Dendritic cell treated with granulocyte-macrophage colony-stimulating factor and Interleukin-4, amounts not matched to agents 40 ng/mL and 50 ng/mL, for 4 days (primary cell): ENCODE data around the gene USP2.

Experiments
- H3K27ac Mint-ChIP-seq: one replicate; pipeline ENCODE4 v1.8.0; 2022; ENCODE audit warnings: mild to moderate bottlenecking, mixed read lengths
- H3K27me3 Mint-ChIP-seq: one replicate; pipeline ENCODE4 v1.8.0; 2022; ENCODE audit warnings: mild to moderate bottlenecking, mixed read lengths
- H3K36me3 Mint-ChIP-seq: one replicate; pipeline ENCODE4 v1.8.0; 2022; ENCODE audit warnings: low read depth, mixed read lengths
- H3K4me1 Mint-ChIP-seq: one replicate; pipeline ENCODE4 v1.8.0; 2022; ENCODE audit warnings: low read depth, mixed read lengths
- H3K4me3 Mint-ChIP-seq: one replicate; pipeline ENCODE4 v1.8.0; 2022; ENCODE audit warnings: mild to moderate bottlenecking, moderate library complexity, mixed read lengths
- H3K9me3 Mint-ChIP-seq: one replicate; pipeline ENCODE4 v1.8.0; 2022; ENCODE audit warnings: mixed read lengths
- intact Hi-C: fragments of 100-400 bp; cut with micrococcal nuclease; formaldehyde crosslinking; loops from one replicate; pipeline ENCODE4 v1.15.0; 2022

Gene USP2, protein sequence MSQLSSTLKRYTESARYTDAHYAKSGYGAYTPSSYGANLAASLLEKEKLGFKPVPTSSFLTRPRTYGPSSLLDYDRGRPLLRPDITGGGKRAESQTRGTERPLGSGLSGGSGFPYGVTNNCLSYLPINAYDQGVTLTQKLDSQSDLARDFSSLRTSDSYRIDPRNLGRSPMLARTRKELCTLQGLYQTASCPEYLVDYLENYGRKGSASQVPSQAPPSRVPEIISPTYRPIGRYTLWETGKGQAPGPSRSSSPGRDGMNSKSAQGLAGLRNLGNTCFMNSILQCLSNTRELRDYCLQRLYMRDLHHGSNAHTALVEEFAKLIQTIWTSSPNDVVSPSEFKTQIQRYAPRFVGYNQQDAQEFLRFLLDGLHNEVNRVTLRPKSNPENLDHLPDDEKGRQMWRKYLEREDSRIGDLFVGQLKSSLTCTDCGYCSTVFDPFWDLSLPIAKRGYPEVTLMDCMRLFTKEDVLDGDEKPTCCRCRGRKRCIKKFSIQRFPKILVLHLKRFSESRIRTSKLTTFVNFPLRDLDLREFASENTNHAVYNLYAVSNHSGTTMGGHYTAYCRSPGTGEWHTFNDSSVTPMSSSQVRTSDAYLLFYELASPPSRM

DNA sequence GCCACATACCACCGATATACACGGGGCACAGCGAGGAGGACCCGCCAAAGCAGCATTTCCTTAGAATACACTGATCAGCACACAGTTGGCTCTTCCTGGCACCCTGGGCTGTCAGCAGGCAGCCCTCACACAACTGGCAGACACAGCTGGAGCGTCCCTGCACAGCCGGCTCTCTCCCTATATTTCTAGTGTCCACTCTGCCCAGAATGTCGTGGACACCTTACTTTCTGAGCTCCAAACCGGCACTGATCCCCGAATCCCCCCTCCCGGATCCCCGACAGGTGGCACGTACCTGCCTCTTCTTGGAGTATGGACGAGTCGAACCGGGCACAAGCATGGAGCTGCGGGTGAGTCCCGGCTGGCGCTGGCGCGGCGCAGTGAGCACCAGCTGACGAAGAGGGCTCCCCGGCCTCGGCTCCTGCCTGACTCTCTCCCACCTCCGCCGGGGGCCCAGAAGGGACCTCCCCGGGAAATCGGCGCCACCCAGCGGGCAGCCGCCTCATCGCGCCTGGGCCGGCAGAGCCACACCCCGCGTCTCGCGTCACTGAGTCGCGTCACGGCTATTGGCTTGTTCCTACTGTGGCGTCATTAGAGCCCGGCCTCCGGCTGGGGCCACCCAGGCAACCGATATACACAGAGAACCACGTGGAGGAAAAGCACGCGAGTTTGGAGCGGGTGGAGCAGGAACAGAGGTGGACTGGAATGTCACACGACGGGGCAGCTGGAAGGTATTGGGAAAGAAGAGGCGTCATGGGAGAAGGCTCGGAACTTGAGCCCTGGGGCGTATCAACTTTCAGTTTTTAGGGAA lies at the start of gene USP2:
Gene USP2 (minus strand): TSS at position 510 of the 808 bp plus-strand sequence. CDS start 8,210 bp downstream, outside the sequence.
- H3K27me3 Mint-ChIP-seq, result peaks cover 23% of the 10 kb centered on the region
- H3K27ac Mint-ChIP-seq, result no peak within 1 kb of the TSS
- H3K4me1 Mint-ChIP-seq, result no peaks in the 10 kb centered on the region
- intact Hi-C loops, result loop anchor here (1.0 kb wide), 1 partner anchor 25 kb away; no protein-coding TSS in a partner anchor
- H3K36me3 Mint-ChIP-seq, result no peaks in the 10 kb centered on the region
- H3K4me3 Mint-ChIP-seq, result no peak within 1 kb of the TSS
- H3K9me3 Mint-ChIP-seq, result no peaks in the 10 kb centered on the region

DNA sequence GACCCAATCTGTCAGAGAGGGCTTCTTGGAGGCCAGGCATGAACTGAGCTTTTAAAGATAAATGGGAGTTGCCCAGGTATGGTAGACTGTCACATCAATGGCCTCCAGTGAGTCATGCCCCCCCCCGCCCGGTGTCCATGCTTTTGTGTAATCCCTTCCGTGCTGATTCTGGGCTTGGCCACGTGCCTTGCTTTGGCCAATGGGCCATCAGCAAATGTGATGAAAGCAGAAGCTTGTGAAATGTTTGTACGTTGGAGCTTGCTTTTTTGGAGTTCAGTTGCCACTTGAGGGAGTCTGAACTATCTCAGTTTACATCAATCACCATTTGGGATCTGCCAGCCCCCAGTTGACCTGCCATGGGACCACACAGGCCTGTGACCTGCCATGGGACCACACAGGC lies 45.8 kb upstream of the USP2 start:
- intact Hi-C loops, result no loop called here
- H3K4me1 Mint-ChIP-seq, result no peaks in the 10 kb centered on the region
- no peak overlapping the region for H3K27ac Mint-ChIP-seq
- H3K36me3 Mint-ChIP-seq, result no peaks in the 10 kb centered on the region
- H3K9me3 Mint-ChIP-seq, result no peaks in the 10 kb centered on the region
- H3K27me3 Mint-ChIP-seq, result peaks cover 44% of the 10 kb centered on the region
- no peak overlapping the region for H3K4me3 Mint-ChIP-seq

DNA sequence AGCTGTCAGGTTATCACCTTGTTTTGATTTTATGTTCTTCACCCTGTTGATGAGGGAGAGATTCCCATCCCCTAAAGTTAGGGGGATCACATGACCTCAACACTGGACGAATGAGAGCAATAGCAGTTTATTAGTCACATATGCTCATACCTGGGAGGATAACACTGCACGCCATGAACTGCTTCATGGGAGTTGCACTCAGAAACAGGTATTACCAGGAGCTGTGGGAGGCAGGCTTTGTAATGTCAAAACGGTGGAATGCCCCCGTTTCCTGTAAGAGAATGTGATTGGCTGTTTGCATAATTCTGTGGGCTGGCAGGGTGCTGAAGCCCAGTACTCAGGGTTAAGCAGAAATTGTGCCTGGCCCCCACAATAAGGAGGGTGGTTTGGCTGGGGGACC lies 44.7 kb upstream of the USP2 start:
- no peak overlapping the region for H3K27ac Mint-ChIP-seq
- intact Hi-C loops, result no loop called here
- no peaks in the 10 kb centered on the region for H3K4me1 Mint-ChIP-seq
- no peak overlapping the region for H3K4me3 Mint-ChIP-seq
- H3K27me3 Mint-ChIP-seq, result peaks cover 49% of the 10 kb centered on the region
- no peaks in the 10 kb centered on the region for H3K36me3 Mint-ChIP-seq
- no peaks in the 10 kb centered on the region for H3K9me3 Mint-ChIP-seq

GRCh38 chr11:119424775-119425174 lies 43.3 kb upstream of the USP2 start:
- H3K4me1 Mint-ChIP-seq, result no peaks in the 10 kb centered on the region
- H3K36me3 Mint-ChIP-seq, result no peaks in the 10 kb centered on the region
- H3K27ac Mint-ChIP-seq, result no peak overlapping the region
- intact Hi-C loops, result no loop called here
- H3K27me3 Mint-ChIP-seq, result peaks cover 53% of the 10 kb centered on the region
- H3K9me3 Mint-ChIP-seq, result no peaks in the 10 kb centered on the region
- no peak overlapping the region for H3K4me3 Mint-ChIP-seq

DNA sequence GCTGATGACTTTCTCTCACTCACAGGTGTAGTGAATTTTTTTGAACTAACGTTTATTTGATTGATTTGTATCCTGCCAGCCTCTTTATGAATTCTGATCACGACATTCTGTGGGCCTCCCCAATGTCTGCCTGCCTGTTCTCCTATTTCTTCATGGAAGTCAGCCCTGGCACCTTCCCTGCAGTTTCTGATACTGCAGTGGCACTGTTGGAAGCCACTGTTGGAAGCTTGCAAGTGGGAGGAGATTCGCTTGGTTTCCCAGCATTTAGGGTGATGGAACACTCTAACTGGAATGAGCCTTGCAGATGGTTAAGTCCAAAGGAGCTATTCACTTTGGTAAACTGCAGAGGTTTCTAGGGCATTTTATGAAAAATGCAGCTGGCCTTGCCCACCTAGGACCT lies 42.8 kb upstream of the USP2 start:
- intact Hi-C loops, result no loop called here
- H3K27ac Mint-ChIP-seq, result no peak overlapping the region
- H3K27me3 Mint-ChIP-seq, result peaks cover 55% of the 10 kb centered on the region
- no peak overlapping the region for H3K4me3 Mint-ChIP-seq
- no peaks in the 10 kb centered on the region for H3K9me3 Mint-ChIP-seq
- H3K4me1 Mint-ChIP-seq, result no peaks in the 10 kb centered on the region
- no peaks in the 10 kb centered on the region for H3K36me3 Mint-ChIP-seq

DNA sequence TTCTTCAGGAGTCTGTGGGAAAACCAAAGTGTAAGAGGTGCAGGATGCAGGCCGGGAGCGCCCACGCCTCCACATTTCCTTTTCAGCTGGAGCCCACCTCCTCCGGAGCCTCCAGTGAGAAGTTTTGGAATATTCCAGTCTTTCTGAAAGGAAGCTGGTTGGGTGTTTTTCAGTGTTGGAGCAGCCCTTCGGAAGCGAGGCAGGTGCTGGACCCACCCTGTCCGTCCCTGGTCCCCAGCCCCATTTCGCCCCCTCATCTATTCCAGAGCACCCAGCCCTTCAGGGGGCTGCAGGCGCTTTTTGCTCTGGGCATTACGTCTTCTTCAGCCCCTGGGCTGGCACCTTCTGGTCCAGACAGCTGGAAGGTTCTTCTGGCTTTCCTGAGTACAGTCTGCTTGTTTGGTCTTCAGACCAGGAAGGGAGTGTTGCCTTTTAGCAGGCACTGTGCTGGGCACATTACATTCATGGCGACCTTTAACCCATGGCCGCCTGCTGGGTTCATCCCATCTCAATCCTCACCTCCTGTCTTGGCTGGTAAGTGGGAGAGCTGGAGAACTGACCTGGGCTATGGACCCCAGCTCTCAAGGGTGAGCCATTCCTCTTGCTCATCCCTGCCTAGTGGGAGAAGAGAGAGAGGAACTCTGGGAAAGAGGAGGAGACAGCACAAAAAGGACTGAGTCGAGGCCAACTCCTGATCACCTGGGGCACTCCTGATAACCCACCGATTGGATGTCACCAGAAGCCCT lies 42.2 kb upstream of the USP2 start:
- no peak overlapping the region for H3K4me3 Mint-ChIP-seq
- no peaks in the 10 kb centered on the region for H3K9me3 Mint-ChIP-seq
- H3K27me3 Mint-ChIP-seq, result peaks cover 55% of the 10 kb centered on the region
- H3K4me1 Mint-ChIP-seq, result no peaks in the 10 kb centered on the region
- intact Hi-C loops, result no loop called here
- H3K27ac Mint-ChIP-seq, result no peak overlapping the region
- H3K36me3 Mint-ChIP-seq, result no peaks in the 10 kb centered on the region

DNA sequence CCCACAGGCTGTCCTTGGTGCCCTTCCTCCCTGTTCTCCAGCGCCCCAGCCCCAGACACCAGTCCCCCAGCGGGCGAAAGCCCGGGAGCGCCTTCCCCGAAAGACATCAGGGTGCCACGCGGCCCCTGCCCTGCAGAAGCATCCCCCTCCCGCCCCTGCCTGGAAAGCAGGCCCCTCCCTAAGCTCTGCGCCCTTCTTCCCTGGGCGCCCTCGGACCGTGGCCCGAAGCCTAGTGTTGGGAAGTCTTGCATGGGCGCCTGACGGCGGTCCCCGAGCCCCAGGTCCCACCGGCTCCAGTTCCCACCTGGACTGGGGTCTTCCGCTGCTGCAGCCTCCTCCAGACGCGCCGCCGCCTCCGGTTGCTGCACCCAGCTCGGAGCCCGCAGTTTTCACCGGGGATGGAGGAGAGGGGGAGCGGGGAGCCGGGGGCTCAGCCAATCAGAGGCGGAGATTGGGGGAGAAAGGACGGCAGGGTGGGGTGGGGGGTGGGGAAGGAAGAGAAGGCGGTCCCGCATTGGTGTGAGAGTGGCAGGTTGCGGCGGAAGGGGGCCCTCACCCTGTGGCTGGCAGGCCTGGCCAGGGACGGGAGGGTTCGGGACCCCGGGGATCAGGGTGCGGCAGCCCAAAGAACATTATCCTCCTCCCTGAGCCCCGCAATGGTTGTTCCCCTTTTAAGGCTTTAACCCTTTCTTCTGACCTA lies 41.5 kb upstream of the USP2 start, which contains the start of gene THY1:
Gene THY1 (minus strand): TSS at position 364 of the 700 bp plus-strand sequence. CDS start 2,267 bp downstream, outside the sequence.
- H3K27ac Mint-ChIP-seq, result no peak within 1 kb of the TSS
- H3K4me1 Mint-ChIP-seq, result no peaks in the 10 kb centered on the region
- H3K36me3 Mint-ChIP-seq, result no peaks in the 10 kb centered on the region
- intact Hi-C loops, result no loop called here
- H3K27me3 Mint-ChIP-seq, result peaks cover 56% of the 10 kb centered on the region
- H3K4me3 Mint-ChIP-seq, result no peak within 1 kb of the TSS
- H3K9me3 Mint-ChIP-seq, result no peaks in the 10 kb centered on the region

DNA sequence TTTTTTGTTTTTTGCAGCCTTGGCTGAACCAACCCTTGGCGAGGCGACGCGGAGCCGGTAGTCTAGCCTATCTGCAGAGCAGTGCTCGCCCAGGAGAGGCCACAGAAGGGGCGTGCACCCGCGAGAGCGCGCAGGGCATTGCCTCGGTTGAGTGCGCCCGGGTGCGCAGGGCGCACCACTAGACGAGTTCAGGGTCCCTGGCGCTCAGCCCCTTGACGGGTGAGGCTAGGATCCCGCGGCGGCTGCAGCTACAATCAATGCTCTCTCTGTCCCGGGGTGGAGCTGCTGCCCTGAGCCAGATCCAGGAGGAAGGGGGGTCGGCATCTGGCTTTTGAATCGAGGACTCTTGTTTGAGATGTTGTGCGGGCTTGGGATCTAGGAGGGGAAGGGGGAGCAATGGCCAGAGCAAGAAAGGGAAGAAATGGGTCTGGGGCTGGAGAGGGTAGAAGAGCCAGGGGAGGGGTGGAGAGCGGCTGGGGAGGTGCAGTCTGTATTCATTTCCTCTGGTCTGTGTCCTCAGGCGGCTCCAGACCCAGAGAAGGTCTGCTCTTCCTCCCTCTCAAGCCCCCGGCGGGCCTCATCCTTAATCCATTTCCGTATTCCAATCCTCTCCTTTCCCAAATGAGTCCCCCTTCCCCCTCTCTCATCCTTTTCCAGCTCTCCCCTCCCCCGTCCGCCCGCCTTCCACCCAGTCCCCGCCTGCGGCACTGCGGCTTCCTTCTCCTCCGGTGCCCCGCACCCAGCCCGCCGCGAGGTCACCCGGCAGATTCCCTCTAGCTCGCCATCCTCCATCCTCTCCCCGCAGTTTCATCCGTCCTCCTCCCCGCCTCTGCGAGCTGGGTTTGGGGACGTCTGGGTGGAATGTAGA lies 40.7 kb upstream of the USP2 start:
- no peaks in the 10 kb centered on the region for H3K9me3 Mint-ChIP-seq
- no peak overlapping the region for H3K4me3 Mint-ChIP-seq
- H3K27ac Mint-ChIP-seq, result no peak overlapping the region
- H3K36me3 Mint-ChIP-seq, result no peaks in the 10 kb centered on the region
- intact Hi-C loops, result no loop called here
- H3K4me1 Mint-ChIP-seq, result no peaks in the 10 kb centered on the region
- H3K27me3 Mint-ChIP-seq, result peaks cover 58% of the 10 kb centered on the region

DNA sequence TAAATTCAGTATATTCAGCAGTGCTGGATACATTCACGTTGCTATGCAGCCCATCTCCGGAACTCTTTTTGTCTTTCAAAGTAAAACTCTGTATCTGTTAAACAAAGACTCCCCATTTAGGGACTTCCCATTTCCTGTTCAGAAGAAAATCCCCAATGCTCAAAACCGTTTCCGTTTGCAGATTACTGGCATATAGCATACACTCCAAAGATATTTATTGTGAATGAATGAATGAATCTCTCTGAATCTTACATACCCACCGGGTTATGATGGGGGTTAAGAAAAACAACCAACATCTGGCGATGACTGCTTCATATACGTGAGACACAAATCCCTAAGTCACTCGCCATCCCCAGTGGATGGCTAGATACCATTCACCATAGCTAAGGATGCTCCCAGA lies 39.9 kb upstream of the USP2 start:
- H3K4me3 Mint-ChIP-seq, result no peak overlapping the region
- H3K4me1 Mint-ChIP-seq, result no peaks in the 10 kb centered on the region
- H3K9me3 Mint-ChIP-seq, result no peaks in the 10 kb centered on the region
- H3K36me3 Mint-ChIP-seq, result no peaks in the 10 kb centered on the region
- intact Hi-C loops, result no loop called here
- H3K27ac Mint-ChIP-seq, result no peak overlapping the region
- peaks cover 56% of the 10 kb centered on the region for H3K27me3 Mint-ChIP-seq

DNA sequence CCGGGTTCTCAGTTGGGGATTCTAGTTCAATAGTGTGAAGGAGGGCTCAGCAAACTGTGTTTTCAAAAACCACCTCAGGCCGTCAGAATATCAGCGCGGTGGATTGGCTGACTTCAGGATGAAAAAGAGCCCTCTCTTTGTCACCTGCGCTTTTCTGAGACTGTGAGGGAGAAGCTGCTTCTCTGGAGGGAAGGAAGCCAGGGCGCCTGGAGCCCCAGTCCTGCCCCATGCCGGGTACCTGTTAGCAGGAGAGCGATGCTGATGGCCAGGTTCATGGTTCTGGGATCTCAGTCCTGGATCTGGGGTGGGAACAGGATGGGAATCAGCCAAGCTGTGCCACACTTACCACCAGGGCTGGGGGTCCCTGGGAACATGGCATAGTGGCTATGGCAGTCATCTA lies 39.1 kb upstream of the USP2 start:
- no peak overlapping the region for H3K27ac Mint-ChIP-seq
- no peaks in the 10 kb centered on the region for H3K36me3 Mint-ChIP-seq
- no peaks in the 10 kb centered on the region for H3K9me3 Mint-ChIP-seq
- peaks cover 56% of the 10 kb centered on the region for H3K27me3 Mint-ChIP-seq
- no peaks in the 10 kb centered on the region for H3K4me1 Mint-ChIP-seq
- intact Hi-C loops, result no loop called here
- no peak overlapping the region for H3K4me3 Mint-ChIP-seq

GRCh38 chr11:119419834-119420492 lies 38.5 kb upstream of the USP2 start:
- H3K27ac Mint-ChIP-seq, result no peak overlapping the region
- H3K36me3 Mint-ChIP-seq, result no peaks in the 10 kb centered on the region
- H3K4me1 Mint-ChIP-seq, result no peaks in the 10 kb centered on the region
- H3K4me3 Mint-ChIP-seq, result no peak overlapping the region
- intact Hi-C loops, result no loop called here
- peaks cover 55% of the 10 kb centered on the region for H3K27me3 Mint-ChIP-seq
- no peaks in the 10 kb centered on the region for H3K9me3 Mint-ChIP-seq

GRCh38 chr11:119419246-119419645 lies 37.8 kb upstream of the USP2 start:
- H3K9me3 Mint-ChIP-seq, result no peaks in the 10 kb centered on the region
- no peak overlapping the region for H3K27ac Mint-ChIP-seq
- H3K4me3 Mint-ChIP-seq, result no peak overlapping the region
- H3K36me3 Mint-ChIP-seq, result no peaks in the 10 kb centered on the region
- intact Hi-C loops, result no loop called here
- peaks cover 47% of the 10 kb centered on the region for H3K27me3 Mint-ChIP-seq
- no peaks in the 10 kb centered on the region for H3K4me1 Mint-ChIP-seq
